Measurements from ENCODE around the gene CARMIL1. TPM values are rescaled to one million over a fixed set of nuclear protein-coding genes. Genes with fewer than 3 reads are reported as not detected.
A peak's percentile ranks its signal among the peaks of the same experiment; 100 is the strongest.

The CARMIL1 gene
- polyA plus RNA-seq, 4 donors: 35.3 to 74.5 (median 47.2) TPM

- H3K9me3 ChIP-seq (ENCODE audit: control insufficient read depth in 2 of 2, insufficient read depth in 1 of 2, low read depth in 1 of 2, low read length in 1 of 2): no peaks in the 10 kb centered on the region
- no peaks in the 10 kb centered on the region for H3K27me3 ChIP-seq (ENCODE audit: control insufficient read depth in 3 of 3, insufficient read depth in 3 of 3, low read length in 3 of 3)
- no peak overlapping the region for H3K27ac ChIP-seq (ENCODE audit: low read depth in 1 of 3, low read length in 2 of 3)
- WGBS, 3 donors: 82 to 83% (median 83%) methylated on average over 5 of the region's 5 CpGs
- no peaks in the 10 kb centered on the region for H3K36me3 ChIP-seq (ENCODE audit: control insufficient read depth in 3 of 3, insufficient read depth in 2 of 3, low read depth in 1 of 3, low read length in 3 of 3)
- DNase-seq (no peak), FAIRE-seq (no peak)
- peaks cover 0 to 10% (median 4%) of the 10 kb centered on the region in 3 donors for H3K4me1 ChIP-seq (ENCODE audit: control insufficient read depth in 3 of 3, insufficient read depth in 2 of 3, low read depth in 1 of 3, low read length in 2 of 3)
- H3K4me3 ChIP-seq (ENCODE audit: low read depth in 1 of 3, low read length in 3 of 3): no peak overlapping the region
These were observed 361.3 kb downstream of the CARMIL1 start for GRCh38 chr6:25640446-25640845.

GRCh38 chr6:25640891-25641290 lies 361.7 kb downstream of the CARMIL1 start:
- H3K4me3 ChIP-seq (ENCODE audit: low read depth in 1 of 3, low read length in 3 of 3): no peak overlapping the region
- H3K4me1 ChIP-seq (ENCODE audit: control insufficient read depth in 3 of 3, insufficient read depth in 2 of 3, low read depth in 1 of 3, low read length in 2 of 3): peaks cover 0 to 7% (median 2%) of the 10 kb centered on the region in 3 donors
- H3K27me3 ChIP-seq (ENCODE audit: control insufficient read depth in 3 of 3, insufficient read depth in 3 of 3, low read length in 3 of 3): no peaks in the 10 kb centered on the region
- 84 to 90% (median 88%) methylated on average over 4 of the region's 4 CpGs for WGBS, 3 donors
- H3K27ac ChIP-seq (ENCODE audit: low read depth in 1 of 3, low read length in 2 of 3): no peak overlapping the region
- no peak for FAIRE-seq
- DNase-seq: no peak
- no peaks in the 10 kb centered on the region for H3K9me3 ChIP-seq (ENCODE audit: control insufficient read depth in 2 of 2, insufficient read depth in 1 of 2, low read depth in 1 of 2, low read length in 1 of 2)
- H3K36me3 ChIP-seq (ENCODE audit: control insufficient read depth in 3 of 3, insufficient read depth in 2 of 3, low read depth in 1 of 3, low read length in 3 of 3): no peaks in the 10 kb centered on the region

- H3K27me3 ChIP-seq (ENCODE audit: control insufficient read depth in 3 of 3, insufficient read depth in 3 of 3, low read length in 3 of 3): no peaks in the 10 kb centered on the region
- H3K4me1 ChIP-seq (ENCODE audit: control insufficient read depth in 3 of 3, insufficient read depth in 2 of 3, low read depth in 1 of 3, low read length in 2 of 3): peaks cover 0 to 2% (median 0%) of the 10 kb centered on the region in 3 donors
- H3K4me3 ChIP-seq (ENCODE audit: low read depth in 1 of 3, low read length in 3 of 3): no peak overlapping the region
- no peaks in the 10 kb centered on the region for H3K36me3 ChIP-seq (ENCODE audit: control insufficient read depth in 3 of 3, insufficient read depth in 2 of 3, low read depth in 1 of 3, low read length in 3 of 3)
- H3K9me3 ChIP-seq (ENCODE audit: control insufficient read depth in 2 of 2, insufficient read depth in 1 of 2, low read depth in 1 of 2, low read length in 1 of 2): no peaks in the 10 kb centered on the region
- no peak for FAIRE-seq
- no peak overlapping the region for H3K27ac ChIP-seq (ENCODE audit: low read depth in 1 of 3, low read length in 2 of 3)
- DNase-seq: no peak
- WGBS, 3 donors: 64 to 74% (median 66%) methylated on average over 5 of the region's 5 CpGs
These were observed 362.2 kb downstream of the CARMIL1 start for GRCh38 chr6:25641377-25641776.

DNA sequence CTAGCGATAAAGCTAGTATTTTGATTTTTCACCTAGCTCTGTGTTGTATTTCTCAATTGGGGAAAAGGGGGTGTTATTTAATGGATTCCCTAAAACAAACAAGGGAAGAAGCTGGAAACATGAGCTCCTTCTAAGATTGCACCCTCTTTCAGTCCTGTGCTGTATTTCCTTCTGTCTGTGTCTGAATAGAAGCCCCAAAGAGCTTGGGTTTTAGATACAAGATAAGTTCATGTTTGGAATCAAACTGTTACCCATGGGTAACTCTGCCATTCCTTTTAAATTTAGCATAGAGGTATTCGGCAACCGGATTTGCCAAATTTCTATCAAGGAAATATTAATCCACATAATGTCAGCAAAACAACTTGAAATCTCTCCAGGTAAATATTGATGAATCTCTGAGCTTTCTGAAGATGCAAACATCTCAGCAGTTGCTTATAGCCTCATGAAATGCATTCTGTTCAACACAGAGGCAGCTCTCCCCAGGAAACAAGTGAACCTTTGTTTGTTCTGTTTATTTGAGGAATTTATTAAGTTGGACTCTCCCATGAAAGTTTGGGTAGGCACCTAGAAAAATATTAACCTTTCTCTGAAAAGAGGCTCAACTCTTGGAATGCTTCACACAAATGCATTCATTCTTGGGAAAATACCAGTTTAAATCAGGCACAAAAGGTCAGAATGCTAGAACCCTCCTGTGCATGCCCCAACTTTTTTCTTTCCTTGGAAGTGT lies 362.9 kb downstream of the CARMIL1 start:
- no peak overlapping the region for H3K27ac ChIP-seq (ENCODE audit: low read depth in 1 of 3, low read length in 2 of 3)
- 61 to 84% (median 79%) methylated on average over 3 of the region's 3 CpGs for WGBS, 3 donors
- peaks cover 0 to 2% (median 0%) of the 10 kb centered on the region in 3 donors for H3K4me1 ChIP-seq (ENCODE audit: control insufficient read depth in 3 of 3, insufficient read depth in 2 of 3, low read depth in 1 of 3, low read length in 2 of 3)
- DNase-seq (peak in 1 of 2 donors; percentile 17), FAIRE-seq (no peak)
- no peaks in the 10 kb centered on the region for H3K9me3 ChIP-seq (ENCODE audit: control insufficient read depth in 2 of 2, insufficient read depth in 1 of 2, low read depth in 1 of 2, low read length in 1 of 2)
- H3K4me3 ChIP-seq (ENCODE audit: low read depth in 1 of 3, low read length in 3 of 3): no peak overlapping the region
- no peaks in the 10 kb centered on the region for H3K27me3 ChIP-seq (ENCODE audit: control insufficient read depth in 3 of 3, insufficient read depth in 3 of 3, low read length in 3 of 3)
- no peaks in the 10 kb centered on the region for H3K36me3 ChIP-seq (ENCODE audit: control insufficient read depth in 3 of 3, insufficient read depth in 2 of 3, low read depth in 1 of 3, low read length in 3 of 3)

DNA sequence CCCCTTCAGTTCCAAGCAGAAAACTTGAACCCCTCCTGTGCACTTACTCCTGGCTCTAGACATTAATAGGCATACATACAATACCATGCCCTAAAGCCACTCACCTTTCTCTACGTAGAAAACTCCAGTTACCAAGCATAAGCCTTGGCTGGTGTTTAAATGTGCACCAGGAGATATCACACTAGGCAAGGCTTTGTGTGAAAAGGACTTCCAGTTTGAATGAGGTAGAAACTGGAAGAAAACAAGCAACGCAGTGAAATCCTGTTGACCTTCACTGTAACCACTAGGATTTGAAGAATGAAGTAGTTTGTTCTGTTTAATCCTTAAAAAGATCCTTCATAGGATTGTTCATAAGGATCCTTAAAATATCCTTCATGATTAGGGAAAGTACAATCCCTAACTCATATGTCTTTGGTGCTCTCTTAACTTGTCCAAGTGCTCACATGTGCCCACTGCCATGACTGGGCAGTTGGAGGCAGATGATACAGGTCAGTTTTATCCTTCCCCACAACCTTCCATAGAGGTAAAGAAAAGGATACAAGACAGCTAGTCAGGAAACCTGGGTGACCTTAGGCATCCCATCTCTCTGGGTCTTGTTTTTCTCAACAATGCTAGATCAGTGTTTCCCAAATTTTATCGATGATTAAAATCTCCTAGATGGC lies 363.6 kb downstream of the CARMIL1 start:
- no peak overlapping the region for H3K4me3 ChIP-seq (ENCODE audit: low read depth in 1 of 3, low read length in 3 of 3)
- H3K27me3 ChIP-seq (ENCODE audit: control insufficient read depth in 3 of 3, insufficient read depth in 3 of 3, low read length in 3 of 3): no peaks in the 10 kb centered on the region
- whole genome bisulfite sequencing, 3 donors: 59 to 70% (median 66%) methylated on average over 3 of the region's 3 CpGs
- no peaks in the 10 kb centered on the region for H3K9me3 ChIP-seq (ENCODE audit: control insufficient read depth in 2 of 2, insufficient read depth in 1 of 2, low read depth in 1 of 2, low read length in 1 of 2)
- DNase-seq (no peak), FAIRE-seq (no peak)
- H3K27ac ChIP-seq (ENCODE audit: low read depth in 1 of 3, low read length in 2 of 3): no peak overlapping the region
- no peaks in the 10 kb centered on the region for H3K36me3 ChIP-seq (ENCODE audit: control insufficient read depth in 3 of 3, insufficient read depth in 2 of 3, low read depth in 1 of 3, low read length in 3 of 3)
- peaks cover 0 to 2% (median 0%) of the 10 kb centered on the region in 3 donors for H3K4me1 ChIP-seq (ENCODE audit: control insufficient read depth in 3 of 3, insufficient read depth in 2 of 3, low read depth in 1 of 3, low read length in 2 of 3)

DNA sequence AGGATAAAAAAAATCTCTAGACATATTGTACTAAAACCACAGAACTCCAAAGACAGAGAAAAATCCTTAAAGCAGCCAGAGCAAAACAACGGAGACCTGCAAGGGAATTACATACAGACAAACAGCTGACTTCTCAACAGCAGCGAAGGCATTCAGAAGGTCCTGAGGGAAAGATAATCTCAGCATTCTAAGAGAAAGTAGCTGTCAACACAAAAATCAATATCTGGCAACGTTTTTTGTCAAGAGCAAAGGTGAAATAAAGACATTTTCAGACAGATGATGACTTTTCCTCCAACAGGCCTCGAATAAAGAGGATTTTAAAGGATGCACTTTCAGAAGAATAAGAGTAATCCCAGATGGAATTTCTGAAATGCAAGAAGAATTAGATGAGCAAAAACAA lies 366.7 kb downstream of the CARMIL1 start:
- DNase-seq: no peak
- H3K4me3 ChIP-seq (ENCODE audit: low read depth in 1 of 3, low read length in 3 of 3): no peak overlapping the region
- peaks cover 0 to 2% (median 0%) of the 10 kb centered on the region in 3 donors for H3K4me1 ChIP-seq (ENCODE audit: control insufficient read depth in 3 of 3, insufficient read depth in 2 of 3, low read depth in 1 of 3, low read length in 2 of 3)
- no peak for FAIRE-seq
- no peak overlapping the region for H3K27ac ChIP-seq (ENCODE audit: low read depth in 1 of 3, low read length in 2 of 3)
- 48 to 55% (median 49%) methylated on average over 4 of the region's 4 CpGs for WGBS, 3 donors
- no peaks in the 10 kb centered on the region for H3K36me3 ChIP-seq (ENCODE audit: control insufficient read depth in 3 of 3, insufficient read depth in 2 of 3, low read depth in 1 of 3, low read length in 3 of 3)
- H3K27me3 ChIP-seq (ENCODE audit: control insufficient read depth in 3 of 3, insufficient read depth in 3 of 3, low read length in 3 of 3): no peaks in the 10 kb centered on the region
- no peaks in the 10 kb centered on the region for H3K9me3 ChIP-seq (ENCODE audit: control insufficient read depth in 2 of 2, insufficient read depth in 1 of 2, low read depth in 1 of 2, low read length in 1 of 2)

DNA sequence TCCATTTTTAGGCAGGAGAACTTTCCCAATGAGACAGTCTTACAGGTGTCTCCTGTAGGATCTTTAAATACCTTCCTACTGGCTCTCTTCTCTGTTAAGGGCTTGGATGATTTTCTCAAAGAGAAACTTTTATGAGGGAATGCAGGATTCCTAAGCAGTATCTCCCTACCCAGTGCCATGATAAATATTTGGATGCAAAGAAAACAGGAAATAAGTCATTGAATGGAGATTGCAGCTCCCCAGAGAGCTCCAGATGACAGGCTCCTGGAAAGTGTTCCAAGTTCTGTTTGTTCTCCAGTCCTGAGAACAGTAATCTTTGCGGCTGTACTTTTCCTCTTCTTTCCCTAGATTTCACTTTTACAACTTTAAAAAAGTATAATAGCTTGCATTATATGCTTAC lies 370.4 kb downstream of the CARMIL1 start:
- FAIRE-seq: no peak
- DNase-seq: no peak
- H3K27ac ChIP-seq (ENCODE audit: low read depth in 1 of 3, low read length in 2 of 3): no peak overlapping the region
- WGBS, 3 donors: 34 to 68% (median 46%) methylated on average over 1 of the region's 1 CpG
- peaks cover 0 to 4% (median 0%) of the 10 kb centered on the region in 3 donors for H3K27me3 ChIP-seq (ENCODE audit: control insufficient read depth in 3 of 3, insufficient read depth in 3 of 3, low read length in 3 of 3)
- H3K4me3 ChIP-seq (ENCODE audit: low read depth in 1 of 3, low read length in 3 of 3): no peak overlapping the region
- H3K36me3 ChIP-seq (ENCODE audit: control insufficient read depth in 3 of 3, insufficient read depth in 2 of 3, low read depth in 1 of 3, low read length in 3 of 3): no peaks in the 10 kb centered on the region
- no peaks in the 10 kb centered on the region for H3K9me3 ChIP-seq (ENCODE audit: control insufficient read depth in 2 of 2, insufficient read depth in 1 of 2, low read depth in 1 of 2, low read length in 1 of 2)
- no peaks in the 10 kb centered on the region for H3K4me1 ChIP-seq (ENCODE audit: control insufficient read depth in 3 of 3, insufficient read depth in 2 of 3, low read depth in 1 of 3, low read length in 2 of 3)

GRCh38 chr6:25652007-25652515 lies 372.9 kb downstream of the CARMIL1 start, which contains the start of gene SCGN:
TSS of gene SCGN (plus strand) at chr6:25652215. CDS start at chr6:25652404, 189 bp downstream.
- DNase-seq: peak; percentile 44 to 87
- no peak for FAIRE-seq
- H3K4me3 ChIP-seq (ENCODE audit: low read depth in 1 of 3, low read length in 3 of 3): peak within 1 kb of the TSS in 1 of 3 donors; percentile 8

More at GRCh38 chr6:25652007-25652515, 372.9 kb downstream of the CARMIL1 start, which contains the start of gene SCGN:
- 3 to 11% (median 6%) methylated on average over 32 to 35 of the region's 35 CpGs for WGBS, 3 donors
- H3K4me1 ChIP-seq (ENCODE audit: control insufficient read depth in 3 of 3, insufficient read depth in 2 of 3, low read depth in 1 of 3, low read length in 2 of 3): no peaks in the 10 kb centered on the region
- H3K36me3 ChIP-seq (ENCODE audit: control insufficient read depth in 3 of 3, insufficient read depth in 2 of 3, low read depth in 1 of 3, low read length in 3 of 3): no peaks in the 10 kb centered on the region
- H3K9me3 ChIP-seq (ENCODE audit: control insufficient read depth in 2 of 2, insufficient read depth in 1 of 2, low read depth in 1 of 2, low read length in 1 of 2): no peaks in the 10 kb centered on the region
- peaks cover 0 to 4% (median 0%) of the 10 kb centered on the region in 3 donors for H3K27me3 ChIP-seq (ENCODE audit: control insufficient read depth in 3 of 3, insufficient read depth in 3 of 3, low read length in 3 of 3)
- peak within 1 kb of the TSS in 1 of 3 donors; percentile 10 for H3K27ac ChIP-seq (ENCODE audit: low read depth in 1 of 3, low read length in 2 of 3)
